ENCODE results near the gene PDE4B.

Gene PDE4B

DNA sequence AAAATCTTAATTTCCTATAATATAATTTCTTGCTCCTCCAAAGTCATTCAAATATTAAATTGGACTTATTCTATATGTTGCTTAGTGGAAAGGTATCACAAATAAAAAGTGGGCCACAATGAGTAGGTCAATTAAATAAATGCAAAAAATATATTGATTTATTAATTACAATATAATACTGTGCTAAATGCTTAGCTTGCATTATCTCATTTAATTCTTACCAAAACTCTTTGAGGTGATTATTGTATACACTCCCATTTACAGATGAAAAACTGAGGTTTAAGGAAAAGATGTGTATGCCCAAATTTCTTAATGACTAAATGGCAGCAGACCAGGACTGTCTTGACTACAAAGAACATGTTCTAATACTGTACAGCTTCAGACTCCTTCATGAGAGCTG is 415.9 kb downstream of the PDE4B start:
- DNase-seq, result no peak

DNA sequence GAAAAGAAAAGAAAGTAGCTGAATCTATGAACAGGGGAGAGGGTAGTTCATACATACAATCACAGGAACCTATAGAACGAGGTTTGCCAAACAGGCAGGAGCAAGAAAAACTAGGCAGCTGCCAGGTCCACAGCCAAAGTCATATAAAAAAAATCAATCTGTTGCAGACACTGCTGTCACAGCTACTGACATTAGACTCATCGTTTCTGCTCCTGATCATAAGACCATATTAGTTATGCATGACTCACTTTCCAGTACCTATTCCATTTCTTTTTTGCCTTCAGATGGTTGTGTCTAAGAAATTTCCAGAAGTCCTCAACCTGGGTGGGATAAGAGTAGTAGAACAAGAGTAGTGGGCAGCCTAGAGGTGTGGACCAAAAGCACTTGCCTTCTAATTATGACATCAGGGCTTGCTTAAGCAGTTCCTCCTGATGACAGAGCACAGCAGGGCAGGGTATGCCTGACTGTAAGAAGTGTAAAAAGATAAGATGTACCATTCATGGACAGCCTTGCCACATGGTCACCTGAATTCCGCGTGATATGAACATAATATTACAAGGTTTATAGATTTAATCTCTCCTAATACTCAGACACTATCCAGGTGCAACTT is 418.0 kb downstream of the PDE4B start:
- DNase-seq, result no peak

DNA sequence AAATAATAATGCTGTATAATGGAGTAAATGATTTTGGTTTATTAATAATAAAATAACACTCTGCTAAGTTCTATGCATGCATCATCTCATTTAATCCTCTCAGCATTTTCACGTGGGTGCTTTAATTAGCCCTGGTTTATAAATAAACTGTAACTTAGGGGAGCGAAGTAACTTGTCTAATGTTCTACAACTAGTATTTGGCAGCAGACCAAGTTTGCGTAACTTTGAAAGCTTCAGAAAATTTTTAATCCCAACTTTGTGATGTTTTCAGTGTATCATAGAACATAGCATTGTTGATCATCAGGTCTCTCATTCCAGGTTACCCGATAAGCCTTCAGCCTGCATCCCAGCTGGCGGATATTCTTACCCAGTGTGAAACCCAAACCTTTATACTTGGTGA is 418.8 kb downstream of the PDE4B start:
- no peak for DNase-seq

DNA sequence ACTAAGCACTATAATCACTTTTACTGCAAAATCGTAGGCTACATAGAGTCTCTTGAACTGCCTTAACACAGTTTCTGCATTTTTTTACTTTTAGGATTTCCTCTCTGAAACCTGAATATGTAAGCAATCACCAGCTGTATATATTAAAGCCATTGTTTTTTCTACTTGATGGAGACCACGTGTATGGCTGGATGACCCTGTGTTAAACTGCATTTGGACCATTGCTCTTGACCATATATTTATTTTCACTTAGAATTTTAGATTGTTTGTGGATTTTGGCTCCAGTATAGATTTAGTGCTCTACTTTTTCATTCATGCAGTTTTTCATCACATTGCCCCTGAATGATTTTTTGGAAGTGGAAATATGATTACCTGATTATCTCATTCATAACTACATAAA is 420.8 kb downstream of the PDE4B start:
- no peak for DNase-seq

DNA sequence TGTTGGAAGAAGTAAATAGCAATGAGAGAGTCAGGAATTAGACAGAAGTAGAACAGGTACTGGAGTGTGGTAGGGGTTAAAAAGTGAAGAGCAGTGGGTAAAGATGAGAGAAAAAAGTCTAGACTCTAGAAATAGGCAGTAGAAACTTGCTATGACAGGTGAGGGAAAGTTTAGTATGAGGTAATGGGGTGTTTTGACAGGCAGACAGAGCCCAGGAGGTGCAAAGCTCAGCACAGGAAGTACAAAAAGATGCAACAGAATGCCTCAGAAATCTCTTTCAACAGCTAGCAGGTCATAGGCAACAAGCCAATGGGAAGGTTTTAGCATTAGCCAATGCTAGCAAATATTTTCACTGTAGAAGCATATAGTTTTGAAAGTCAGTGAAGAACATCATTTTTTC is 422.2 kb downstream of the PDE4B start:
- DNase-seq, result no peak

DNA sequence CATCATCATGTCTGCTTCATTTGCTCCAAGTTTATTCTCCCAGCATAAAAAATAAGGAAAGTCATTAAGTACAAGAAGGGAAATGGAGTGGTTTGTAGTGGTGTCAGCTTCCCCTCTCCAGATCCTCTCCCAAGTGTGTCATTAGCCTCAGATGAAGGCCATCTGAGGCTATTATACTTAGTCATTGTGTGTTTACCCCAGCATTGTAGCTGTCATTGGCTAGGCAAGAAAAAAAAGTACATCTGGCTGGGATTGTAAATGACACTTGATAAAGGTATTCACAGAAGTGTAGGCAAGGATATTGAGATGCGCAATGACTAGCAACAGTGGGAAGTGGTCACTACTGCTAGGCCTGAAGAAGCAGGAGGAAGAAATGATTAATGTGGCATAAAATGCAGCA is 424.3 kb downstream of the PDE4B start:
- no peak for DNase-seq

DNA sequence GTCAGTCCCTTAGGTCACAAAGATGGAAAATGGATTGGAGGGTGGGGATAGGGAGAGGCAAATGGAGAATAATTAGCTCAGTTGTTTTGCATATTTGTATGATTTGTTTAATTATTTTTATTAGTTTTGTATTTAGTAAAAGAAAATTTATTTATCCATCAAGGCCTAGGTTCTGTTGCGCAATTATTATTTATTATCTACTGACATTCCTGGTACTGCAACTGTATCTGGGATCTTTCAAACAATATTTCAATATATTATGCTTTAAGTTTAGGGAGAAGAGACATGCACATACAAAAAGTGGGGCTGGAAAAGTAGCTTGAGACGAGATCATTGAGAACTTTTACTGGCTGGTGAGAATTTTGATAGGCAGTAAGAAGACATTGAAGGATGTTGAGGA is 424.9 kb downstream of the PDE4B start:
- DNase-seq, result no peak

DNA sequence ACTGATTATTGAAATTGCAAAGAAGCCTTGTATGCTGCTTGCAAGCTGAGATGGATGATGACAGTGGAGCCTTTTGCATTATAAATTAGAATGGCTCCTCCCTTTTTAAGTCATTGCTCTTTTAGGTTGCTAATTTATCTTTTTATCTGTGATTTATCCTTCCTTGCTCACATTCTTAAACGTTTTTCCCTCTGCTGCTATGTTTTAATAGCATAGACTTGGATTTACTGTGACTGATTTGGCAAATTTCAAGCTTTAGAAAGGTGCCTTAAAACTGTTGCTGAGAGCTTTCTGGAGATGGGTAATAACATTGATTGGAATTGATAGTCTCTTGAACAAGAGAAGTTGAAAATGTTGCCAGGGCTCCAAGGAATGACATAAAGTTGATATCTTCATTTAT is 427.8 kb downstream of the PDE4B start:
- no peak for DNase-seq

DNA sequence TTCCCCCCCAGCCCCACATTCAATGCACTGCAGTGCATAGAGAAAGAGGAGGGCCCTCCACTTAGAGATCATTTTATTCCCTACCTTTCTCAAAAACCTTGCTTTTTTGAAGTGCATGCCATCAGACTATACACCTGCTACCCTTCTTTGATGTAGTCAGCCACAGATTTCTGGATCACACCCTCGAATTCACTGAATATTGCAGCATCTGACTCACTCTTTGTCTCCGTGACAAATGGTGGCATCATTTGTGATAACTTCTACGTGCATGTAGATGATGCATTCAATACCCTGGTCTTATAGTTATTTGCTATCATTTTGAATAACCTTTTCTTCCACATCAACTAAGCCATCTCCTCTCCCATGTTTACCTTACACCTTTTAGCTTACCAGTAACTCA is 431.0 kb downstream of the PDE4B start:
- DNase-seq, result no peak

DNA sequence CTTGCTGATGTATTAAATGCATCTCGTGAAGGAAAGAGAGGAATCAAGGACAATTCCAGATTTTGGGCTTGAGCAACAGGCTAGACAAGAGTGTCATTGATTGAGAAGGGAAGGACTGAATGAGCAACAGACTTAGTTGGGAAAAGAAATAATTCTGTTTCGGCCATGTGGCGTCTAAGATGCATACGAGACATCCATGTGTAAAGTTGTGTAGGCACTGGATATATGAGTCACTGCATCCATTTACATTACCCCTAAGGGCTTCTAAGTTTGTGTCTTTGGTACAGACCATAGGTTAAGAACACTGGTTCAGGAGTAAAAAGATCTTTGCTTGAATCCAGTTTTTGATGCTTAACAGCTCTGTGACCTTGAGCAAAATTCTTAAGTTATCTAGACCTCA is 434.3 kb downstream of the PDE4B start:
- no peak for DNase-seq

DNA sequence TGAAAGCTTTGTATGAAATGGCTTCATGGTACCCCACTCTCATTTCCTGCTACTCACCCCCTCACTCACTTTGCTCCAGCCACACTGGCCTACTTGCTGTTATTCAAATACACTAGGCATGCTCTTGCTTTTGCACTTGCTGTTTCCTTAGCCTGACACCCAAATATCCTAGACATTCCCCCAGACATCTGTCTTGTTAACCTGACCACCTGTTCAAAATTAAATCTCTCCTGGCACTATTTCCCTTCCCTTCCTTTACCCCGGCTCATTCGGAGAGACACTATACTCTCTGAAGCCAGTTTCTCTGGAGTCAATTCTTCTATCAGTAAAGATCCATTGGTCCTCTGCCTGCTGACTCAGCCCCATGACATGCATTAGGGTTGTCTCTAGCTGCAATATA is 435.3 kb downstream of the PDE4B start:
- no peak for DNase-seq

DNA sequence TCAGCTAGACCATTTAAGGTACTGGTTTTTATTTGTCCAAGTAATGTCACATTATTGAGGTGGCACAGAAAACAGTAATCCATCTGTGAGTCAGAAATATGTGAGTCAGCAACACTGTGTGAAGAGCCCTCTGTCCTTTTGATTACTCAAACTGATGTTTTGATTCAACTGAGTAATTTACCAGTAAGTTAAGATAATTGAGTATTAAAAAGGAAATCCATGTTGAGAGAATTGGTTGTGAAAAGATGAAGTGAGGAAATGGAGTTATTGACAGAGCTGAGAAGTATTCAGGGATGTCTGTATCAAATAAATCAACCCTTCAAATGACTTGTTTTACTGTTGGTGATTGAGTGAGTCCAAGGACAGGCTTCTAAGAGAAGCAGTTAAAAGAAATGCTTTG is 438.5 kb downstream of the PDE4B start:
- no peak for DNase-seq

DNA sequence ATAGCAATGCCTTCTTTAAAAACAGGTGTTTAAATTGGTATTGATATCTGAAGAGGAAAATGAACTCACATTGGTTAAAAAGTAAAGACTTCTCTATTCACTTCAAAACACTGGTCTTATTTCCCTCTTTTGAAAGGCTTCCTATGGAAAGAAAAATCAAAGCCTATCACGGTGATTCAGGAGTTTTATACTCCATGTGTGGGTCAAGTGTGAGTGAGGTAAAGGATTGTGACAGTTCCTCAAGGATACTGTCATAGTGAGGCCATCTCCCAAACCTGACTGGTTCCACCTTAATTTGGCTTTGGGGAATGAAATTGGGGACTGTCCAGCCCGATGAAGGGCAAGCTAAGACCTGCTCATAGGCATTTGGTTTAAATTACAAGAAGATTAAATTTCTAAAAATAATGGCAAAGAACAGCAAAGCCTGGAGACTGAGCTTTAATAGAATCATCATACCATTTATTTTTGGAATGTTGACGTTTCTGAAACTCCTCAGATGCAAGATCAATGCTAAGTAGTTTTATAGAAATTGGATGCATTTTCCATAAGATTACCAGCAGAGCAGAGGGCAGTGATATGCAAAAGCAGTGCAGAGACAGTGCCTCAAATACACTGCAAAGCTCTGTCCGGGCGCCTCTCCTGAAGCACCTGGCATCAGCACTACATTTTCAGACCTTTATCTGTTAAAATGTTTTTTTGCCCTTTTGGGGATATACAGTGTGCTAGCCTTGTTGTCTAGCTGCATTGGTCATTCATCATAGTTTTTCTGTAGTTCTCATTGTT is 439.2 kb downstream of the PDE4B start:
- DNase-seq, result no peak

DNA sequence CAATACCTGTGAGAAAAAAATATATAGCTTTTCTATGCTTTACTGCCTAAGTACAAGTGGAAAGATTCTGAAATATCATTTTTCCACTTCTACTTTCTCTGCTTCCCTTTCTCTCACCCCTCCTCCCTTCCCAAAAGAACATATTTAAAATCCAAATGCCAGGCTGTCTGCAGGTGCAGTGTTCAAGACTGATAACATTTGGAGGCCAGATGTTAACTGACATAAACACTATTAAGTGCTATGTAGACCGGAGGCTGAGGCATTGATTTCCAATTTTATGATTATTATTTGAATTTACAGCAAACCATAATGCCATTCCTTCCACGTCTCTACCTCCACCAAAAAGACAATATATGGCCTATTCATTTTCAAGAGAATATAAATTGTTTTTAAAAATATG is 444.3 kb downstream of the PDE4B start:
- DNase-seq, result no peak

DNA sequence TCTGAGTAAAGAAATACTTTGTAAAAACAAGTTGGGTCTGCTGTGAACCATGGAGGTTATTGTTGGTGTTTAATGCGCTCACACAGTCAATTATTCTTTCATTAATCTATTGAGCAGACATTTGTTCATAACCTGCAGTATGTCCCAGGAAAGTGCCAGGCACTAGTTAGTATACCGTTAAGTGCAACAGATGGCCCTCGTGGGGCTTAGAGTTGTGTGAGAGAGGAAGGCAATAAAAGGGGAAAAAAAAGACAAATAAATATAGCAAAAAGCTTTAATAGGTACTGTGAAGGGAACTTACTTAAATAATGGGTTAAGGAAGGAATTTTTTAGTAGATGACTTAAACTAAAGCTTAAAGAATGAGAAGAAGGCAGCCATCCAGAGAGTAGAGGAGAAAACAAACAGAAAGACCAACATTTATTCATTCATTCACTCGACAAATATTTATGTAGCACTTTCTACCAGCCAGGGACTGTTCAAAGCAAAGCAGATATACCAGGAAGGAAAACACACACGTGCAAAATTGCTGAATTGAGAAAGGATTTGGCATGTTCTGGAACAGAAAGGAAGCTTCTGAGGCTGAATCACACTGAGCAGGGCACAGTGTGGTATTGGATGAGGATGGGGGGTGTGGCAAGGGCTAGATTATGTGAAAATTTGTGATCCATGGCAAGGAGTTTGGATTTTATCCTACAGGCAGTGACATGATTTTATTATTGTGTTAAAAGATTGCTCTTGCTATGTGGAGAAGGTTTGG is 445.2 kb downstream of the PDE4B start:
- DNase-seq, result no peak

DNA sequence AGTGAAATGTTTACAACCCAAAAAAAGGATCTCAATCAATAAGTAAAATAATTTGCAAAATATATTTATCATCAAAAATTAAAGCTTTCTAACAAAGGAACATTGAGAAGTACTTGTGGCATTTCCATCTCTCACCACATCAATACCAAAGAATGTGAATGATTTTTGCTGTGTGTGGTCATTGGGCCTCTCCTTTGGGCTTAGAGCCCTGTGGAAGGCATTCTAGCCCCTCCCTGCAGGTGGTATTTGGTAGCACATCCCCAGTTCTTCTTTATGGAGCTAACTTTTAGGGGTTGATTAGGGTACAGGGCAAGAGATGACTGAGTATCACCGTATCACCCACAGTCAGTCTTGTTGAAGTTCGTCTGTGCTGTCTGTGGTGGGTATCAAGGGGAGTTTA is 447.1 kb downstream of the PDE4B start:
- DNase-seq, result no peak

DNA sequence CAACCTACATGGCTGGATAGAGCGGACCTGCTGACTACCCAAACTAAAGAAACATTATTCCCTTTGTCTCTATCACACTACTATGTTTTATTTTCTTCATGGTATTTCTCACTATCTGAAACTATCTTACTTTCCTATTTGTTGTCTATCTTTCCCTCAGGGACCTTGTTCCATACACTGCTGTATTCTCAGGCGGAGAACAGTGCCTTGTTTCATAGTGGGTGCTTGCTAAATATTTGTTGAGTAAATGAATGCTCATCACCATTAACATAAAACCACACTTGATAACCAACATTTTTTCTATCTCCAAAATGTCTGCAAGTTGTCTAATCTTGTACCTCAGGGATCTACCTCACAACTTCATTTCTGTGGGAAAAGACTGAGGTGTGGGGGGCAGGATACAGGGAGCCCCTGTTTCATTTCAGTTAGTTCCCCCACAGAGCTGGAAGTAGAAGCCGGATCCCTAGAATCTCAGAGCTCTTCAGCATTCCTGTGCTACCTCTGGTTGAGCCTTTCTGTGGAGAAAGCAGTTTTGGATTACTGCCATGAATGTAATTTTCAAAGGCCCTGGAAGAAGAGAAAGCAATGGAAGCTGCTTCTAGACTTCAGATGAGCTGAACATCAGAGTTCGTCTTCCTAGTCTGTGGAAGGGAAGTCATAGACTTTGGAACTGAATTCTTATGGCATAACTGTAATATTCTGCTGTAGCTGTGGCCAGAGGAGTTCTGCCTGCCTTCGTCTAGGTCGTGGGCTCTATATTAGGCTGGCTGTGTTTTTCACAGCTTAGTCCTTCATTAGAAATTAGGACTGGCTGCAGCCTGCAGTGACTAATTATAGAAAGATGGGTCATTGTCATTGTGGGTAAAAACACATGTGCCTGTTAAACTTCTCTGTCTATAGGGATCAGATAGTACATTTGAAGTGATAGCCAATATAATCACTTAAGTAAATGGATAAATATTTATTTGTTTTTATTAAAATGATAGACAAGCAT is 448.1 kb downstream of the PDE4B start:
- DNase-seq, result no peak

DNA sequence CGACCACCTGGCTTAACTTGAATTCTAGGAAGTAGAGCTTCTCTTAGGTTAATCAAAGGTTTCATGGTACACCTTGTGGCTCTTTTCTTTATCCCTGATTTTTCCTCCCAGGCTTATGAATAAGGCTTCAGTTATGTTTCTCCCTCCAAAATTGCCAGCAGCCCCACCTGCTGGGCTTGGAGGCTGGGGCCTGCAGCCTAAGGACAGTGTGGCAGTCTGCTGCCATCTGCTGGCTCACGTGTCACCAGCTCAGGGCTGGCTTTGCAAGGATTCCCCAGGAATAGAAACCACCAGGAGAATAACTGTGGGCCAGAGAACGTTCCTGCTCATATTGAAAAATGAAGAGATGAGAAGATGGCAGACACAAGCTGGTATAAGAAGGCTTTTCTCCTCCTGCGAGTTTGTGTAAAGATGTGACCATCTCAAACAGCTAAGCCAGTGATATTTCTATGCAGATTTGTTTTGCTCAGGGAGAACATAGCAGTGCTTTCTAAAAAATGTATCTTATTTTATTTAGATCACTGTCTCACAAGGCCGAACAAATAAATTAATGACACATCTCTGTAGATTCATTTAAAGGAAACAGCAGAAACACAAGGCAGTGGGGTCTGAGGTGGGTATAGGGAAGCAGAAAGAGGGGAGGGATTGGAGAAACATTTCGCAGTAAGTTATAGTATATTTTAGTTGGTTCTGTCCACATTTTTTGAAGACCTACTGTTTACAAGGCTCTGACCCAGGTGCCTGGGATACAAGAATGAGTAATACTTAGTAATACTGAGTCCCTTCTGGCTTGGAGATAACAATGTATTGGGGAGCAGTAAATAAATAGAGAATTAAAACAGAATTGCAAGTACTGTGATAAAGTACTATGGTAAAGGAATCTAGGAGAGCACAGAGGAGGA is 450.2 kb downstream of the PDE4B start:
- peak; percentile 43 for DNase-seq

DNA sequence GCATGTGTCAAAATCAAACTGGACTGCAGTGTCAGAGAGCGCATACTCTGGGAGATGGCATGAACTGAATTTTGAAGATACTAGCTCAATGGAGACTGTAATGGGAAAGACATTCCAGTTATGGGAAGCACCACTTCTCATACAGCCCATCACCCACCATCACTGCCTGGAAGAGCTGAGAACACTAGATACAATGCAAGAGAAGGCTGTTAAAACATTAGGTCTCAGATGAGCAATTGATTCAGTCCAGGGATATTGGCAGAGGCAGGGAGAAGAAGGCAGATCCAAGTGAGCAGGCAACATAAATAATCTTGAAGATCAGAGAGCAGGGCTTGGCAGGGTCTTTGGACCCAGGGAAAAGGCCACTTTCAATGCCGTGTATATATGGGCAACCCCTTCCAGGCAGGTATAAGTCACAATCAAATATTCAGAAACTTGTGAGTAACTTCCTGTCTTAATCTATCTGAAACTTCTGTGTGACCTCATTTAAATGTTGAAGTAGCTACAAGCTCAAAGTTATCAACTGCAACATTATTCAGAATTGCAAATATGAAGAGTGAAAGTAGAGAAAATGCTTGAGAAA is 450.9 kb downstream of the PDE4B start:
- DNase-seq, result no peak

DNA sequence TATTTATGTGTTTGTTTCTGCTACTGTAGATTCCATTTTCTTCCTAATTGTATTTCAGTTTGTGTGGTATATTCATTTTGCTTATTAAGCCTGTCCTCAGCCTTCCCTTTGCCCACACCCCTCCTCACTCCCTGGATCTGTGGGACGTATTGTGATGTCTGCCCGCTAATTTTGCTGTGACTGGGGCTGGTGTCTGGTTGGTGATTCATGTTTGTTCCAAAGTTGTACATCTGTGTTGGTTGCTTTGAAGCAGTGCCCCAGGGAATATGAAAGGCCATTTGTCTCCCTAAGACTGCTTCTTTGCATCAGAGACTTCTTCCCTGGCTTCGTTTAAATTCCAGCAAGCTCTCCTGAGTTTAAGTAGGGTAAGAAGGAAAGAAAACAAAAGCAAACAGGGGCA is 451.7 kb downstream of the PDE4B start:
- no peak for DNase-seq

DNA sequence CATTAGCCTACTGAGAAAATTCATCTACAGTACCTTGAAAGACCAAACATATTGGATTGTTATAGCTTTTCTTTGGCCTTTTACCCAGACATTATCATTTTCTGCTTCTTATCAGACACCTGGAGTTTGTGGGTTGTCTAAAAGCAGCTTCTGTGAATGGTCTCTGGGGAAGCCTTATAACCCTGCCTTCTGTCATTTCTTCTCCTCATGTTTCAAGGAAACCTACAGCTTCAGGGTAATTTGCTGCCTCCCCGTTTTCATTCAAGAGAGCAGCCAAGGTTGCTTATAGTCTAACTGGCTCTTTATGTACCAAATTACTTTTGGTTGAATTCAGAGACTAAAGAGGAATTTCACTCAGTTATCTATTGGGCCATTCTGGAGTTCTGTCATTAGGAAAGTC is 453.0 kb downstream of the PDE4B start:
- DNase-seq, result no peak

Measured in NCI-H146 (cell line).